Liver (tissue), 9 donors: Measurements from ENCODE around the gene SKI. TPM values are rescaled to one million over a fixed set of nuclear protein-coding genes. Genes with fewer than 3 reads are reported as not detected.

Source experiments
- DNase-seq: peaks from one replicate; pipeline ENCODE4 v3.0.0-alpha.2; 2017; ENCODE audit warnings: low spot score
- H3K27ac ChIP-seq, 2 donors: one replicate each; pipeline ENCODE4 v1.7.0; 2013; ENCODE audit warnings: inconsistent platforms in 2 of 2, low read length in 2 of 2, control low read depth in 1 of 2, low read depth in 1 of 2, mild to moderate bottlenecking in 1 of 2
- H3K27me3 ChIP-seq, 4 donors: one replicate each; pipeline versions ENCODE4 v1.6.1 to v1.7.0; 2013; ENCODE audit warnings: low read length in 3 of 4, inconsistent platforms in 1 of 4, mild to moderate bottlenecking in 1 of 4, moderate library complexity in 1 of 4; ENCODE audit not compliant: control insufficient read depth in 4 of 4, insufficient read depth in 4 of 4
- H3K36me3 ChIP-seq, 4 donors: one replicate each; pipeline versions ENCODE4 v1.6.1 to v1.7.0; 2013; ENCODE audit warnings: low read length in 3 of 4, mild to moderate bottlenecking in 3 of 4, low read depth in 1 of 4, moderate library complexity in 1 of 4; ENCODE audit not compliant: control insufficient read depth in 4 of 4, insufficient read depth in 3 of 4
- H3K4me1 ChIP-seq, 4 donors: one replicate each; pipeline versions ENCODE4 v1.6.1 to v1.7.0; 2013; ENCODE audit warnings: low read length in 3 of 4, mild to moderate bottlenecking in 3 of 4, moderate library complexity in 1 of 4; ENCODE audit not compliant: control insufficient read depth in 4 of 4, insufficient read depth in 4 of 4
- H3K4me3 ChIP-seq, 3 donors: one replicate each; pipeline versions ENCODE4 v1.6.1 to v1.7.0; 2013; ENCODE audit warnings: low read length in 3 of 3, control low read depth in 1 of 3, low read depth in 1 of 3, mild to moderate bottlenecking in 1 of 3
- H3K9ac ChIP-seq, 2 donors: one replicate each; pipeline ENCODE4 v1.7.0; 2013; ENCODE audit warnings: low read length in 2 of 2, mild to moderate bottlenecking in 2 of 2, moderate library complexity in 2 of 2, control low read depth in 1 of 2, low read depth in 1 of 2
- H3K9me3 ChIP-seq, 4 donors: one replicate each; pipeline versions ENCODE4 v1.6.1 to v1.7.0; 2013; ENCODE audit warnings: low read length in 3 of 4; ENCODE audit not compliant: control insufficient read depth in 4 of 4
- ATF3 ChIP-seq: IDR thresholded peaks from 2 replicates; pipeline ENCODE4 v1.6.1; 2016; ENCODE audit warnings: antibody characterized with exemption
- CTCF ChIP-seq: fragments of 150-350 bp; IDR thresholded peaks from 2 replicates; pipeline ENCODE4 v1.5.1; 2017; ENCODE audit warnings: improper control_type of control experiment, low read depth, low read length; ENCODE audit not compliant: missing input control
- EGR1 ChIP-seq, 2 donors: IDR thresholded peaks; 2 replicates each; pipeline ENCODE4 v1.6.1; 2016 to 2018; ENCODE audit warnings: antibody characterized with exemption in 2 of 2, low read depth in 2 of 2
- FOXA1 ChIP-seq: IDR thresholded peaks from 2 replicates; pipeline ENCODE4 v1.6.1; 2016; ENCODE audit warnings: antibody characterized with exemption
- FOXA2 ChIP-seq: IDR thresholded peaks from 2 replicates; pipeline ENCODE4 v1.6.1; 2016; ENCODE audit warnings: antibody characterized with exemption
- GABPA ChIP-seq, 2 donors: IDR thresholded peaks in 1 of 2; conservative IDR thresholded peaks in 1 of 2; 2 replicates each; pipeline ENCODE4 v1.6.1; 2016; ENCODE audit warnings: antibody characterized with exemption in 2 of 2, mild to moderate bottlenecking in 1 of 2, moderate library complexity in 1 of 2
- HNF4A ChIP-seq, 2 donors: conservative IDR thresholded peaks; 2 replicates each; pipeline ENCODE4 v1.6.1; 2016; ENCODE audit warnings: antibody characterized with exemption in 2 of 2, mild to moderate bottlenecking in 2 of 2
- HNF4G ChIP-seq: IDR thresholded peaks from 2 replicates; pipeline ENCODE4 v1.6.1; 2016; ENCODE audit warnings: antibody characterized with exemption
- JUND ChIP-seq, 2 donors: IDR thresholded peaks; 2 replicates each; pipeline ENCODE4 v1.6.1; 2016; ENCODE audit warnings: antibody characterized with exemption in 2 of 2
- MAX ChIP-seq: IDR thresholded peaks from 2 replicates; pipeline ENCODE4 v1.6.1; 2016; ENCODE audit warnings: antibody characterized with exemption
- NR2F2 ChIP-seq: IDR thresholded peaks from 2 replicates; pipeline ENCODE4 v1.6.1; 2016; ENCODE audit warnings: antibody characterized with exemption
- RAD21 ChIP-seq, 2 donors: IDR thresholded peaks; 2 replicates each; pipeline ENCODE4 v1.6.1; 2016; ENCODE audit warnings: antibody characterized with exemption in 2 of 2, mild to moderate bottlenecking in 2 of 2
- REST ChIP-seq: IDR thresholded peaks from 2 replicates; pipeline ENCODE4 v1.6.1; 2016; ENCODE audit warnings: antibody characterized with exemption, mild to moderate bottlenecking
- SP1 ChIP-seq: IDR thresholded peaks from 2 replicates; pipeline ENCODE4 v1.6.1; 2018; ENCODE audit warnings: antibody characterized with exemption, mild to moderate bottlenecking
- TAF1 ChIP-seq: conservative IDR thresholded peaks from 2 replicates; pipeline ENCODE4 v1.6.1; 2016; ENCODE audit warnings: antibody characterized with exemption, mild to moderate bottlenecking
- YY1 ChIP-seq: IDR thresholded peaks from 2 replicates; pipeline ENCODE4 v1.6.1; 2016; ENCODE audit warnings: antibody characterized with exemption, mild to moderate bottlenecking
- ZBTB33 ChIP-seq: IDR thresholded peaks from 2 replicates; pipeline ENCODE4 v1.6.1; 2016; ENCODE audit warnings: antibody characterized with exemption
- WGBS: extraction: QIAGEN DNeasy Blood & Tissue Kit; methylation state at CpG from one replicate; pipeline ENCODE4 v1.1.7; 2013; 5-methylcytosine and 5-hydroxymethylcytosine counted together
- polyA plus RNA-seq, 2 donors: library from polyadenylated mRNA; stranded (reverse) in 1 of 2; unstranded in 1 of 2; fragments of 200-250 nt in 1 of 2; fragments of >200 nt in 1 of 2; fragmentation: Nextera tagmentation in 1 of 2; extraction: Ambion mirVana in 1 of 2; gene quantifications; one replicate each; pipeline versions ENCODE4 v1.2.1 to v1.2.3, GENCODE V29; 2013 to 2015
- total RNA-seq, 2 donors: library from RNA; depleted of rRNA; stranded (reverse); fragments of >200 nt; gene quantifications; one replicate each; pipeline ENCODE4 v1.2.3, GENCODE V29; 2014
- donor health status: healthy.
- donor health status: healthy.
- donor health status: healthy.
- donor health status: healthy.
- donor health status: healthy.

The SKI gene
- total and polyA plus RNA-seq, 4 donors, result 3.2 to 21.3 (median 19.5) TPM

- TF ChIP-seq CTCF (no peak), EGR1 (IDR thresholded peaks at IDR 0.05; ENCODE audit: low read depth in 2 of 2) (no peak)
Measured at GRCh38 chr1:2202008-2202575, 26.0 kb upstream of the SKI start (continued).

GRCh38 chr1:2202843-2203601 lies 25.1 kb upstream of the SKI start:
- no peaks in the 10 kb centered on the region for H3K27me3 ChIP-seq
- no peaks in the 10 kb centered on the region for H3K9me3 ChIP-seq
- 89% methylated on average over 15 of the region's 15 CpGs for WGBS
- no peak for DNase-seq
- H3K9ac ChIP-seq, result no peak overlapping the region
- no peak overlapping the region for H3K4me3 ChIP-seq
- no peak for TF ChIP-seq FOXA2
- no peak for TF ChIP-seq NR2F2
- no peak for TF ChIP-seq HNF4A (conservative IDR thresholded peaks at IDR 0.05)
- no peak for TF ChIP-seq RAD21 (IDR thresholded peaks at IDR 0.05)
- no peak for TF ChIP-seq GABPA (IDR thresholded peaks at IDR 0.05 in 1 of 2, conservative IDR thresholded peaks at IDR 0.05 in 1 of 2)
- no peak for TF ChIP-seq ATF3
- no peak for TF ChIP-seq JUND (IDR thresholded peaks at IDR 0.05)
- TF ChIP-seq EGR1 (IDR thresholded peaks at IDR 0.05; ENCODE audit: low read depth in 2 of 2), result no peak
- TF ChIP-seq TAF1, result no peak
- H3K36me3 ChIP-seq, result no peaks in the 10 kb centered on the region
- no peak overlapping the region for H3K27ac ChIP-seq
- H3K4me1 ChIP-seq, result peaks cover 14 to 49% (median 32%) of the 10 kb centered on the region in 4 donors

- peaks cover 19 to 52% (median 37%) of the 10 kb centered on the region in 4 donors for H3K4me1 ChIP-seq
- H3K27me3 ChIP-seq, result no peaks in the 10 kb centered on the region
- H3K4me3 ChIP-seq, result no peak overlapping the region
- no peak overlapping the region for H3K9ac ChIP-seq
- no peaks in the 10 kb centered on the region for H3K36me3 ChIP-seq
- no peaks in the 10 kb centered on the region for H3K9me3 ChIP-seq
- WGBS, result 80% methylated on average over 25 of the region's 25 CpGs
- peak overlapping the region; percentile 68 for H3K27ac ChIP-seq
- DNase-seq, result no peak
- TF ChIP-seq ATF3, result no peak
- TF ChIP-seq HNF4G, result no peak
- no peak for TF ChIP-seq HNF4A (conservative IDR thresholded peaks at IDR 0.05)
- no peak for TF ChIP-seq FOXA1
- no peak for TF ChIP-seq ZBTB33
- no peak for TF ChIP-seq REST
- TF ChIP-seq SP1, result no peak
- no peak for TF ChIP-seq MAX
- no peak for TF ChIP-seq CTCF
- no peak for TF ChIP-seq TAF1
- TF ChIP-seq FOXA2, result no peak
- TF ChIP-seq YY1, result no peak
- no peak for TF ChIP-seq RAD21 (IDR thresholded peaks at IDR 0.05)
Measured at GRCh38 chr1:2203671-2204414, 24.3 kb upstream of the SKI start.
